ENCODE measurements around the gene BPHL.
"Not testable (repeated sequence)": the region's sequence is repeated elsewhere in the genome, so short reads cannot be mapped to it uniquely, and the experiment has no call there.

BPHL gene

DNA sequence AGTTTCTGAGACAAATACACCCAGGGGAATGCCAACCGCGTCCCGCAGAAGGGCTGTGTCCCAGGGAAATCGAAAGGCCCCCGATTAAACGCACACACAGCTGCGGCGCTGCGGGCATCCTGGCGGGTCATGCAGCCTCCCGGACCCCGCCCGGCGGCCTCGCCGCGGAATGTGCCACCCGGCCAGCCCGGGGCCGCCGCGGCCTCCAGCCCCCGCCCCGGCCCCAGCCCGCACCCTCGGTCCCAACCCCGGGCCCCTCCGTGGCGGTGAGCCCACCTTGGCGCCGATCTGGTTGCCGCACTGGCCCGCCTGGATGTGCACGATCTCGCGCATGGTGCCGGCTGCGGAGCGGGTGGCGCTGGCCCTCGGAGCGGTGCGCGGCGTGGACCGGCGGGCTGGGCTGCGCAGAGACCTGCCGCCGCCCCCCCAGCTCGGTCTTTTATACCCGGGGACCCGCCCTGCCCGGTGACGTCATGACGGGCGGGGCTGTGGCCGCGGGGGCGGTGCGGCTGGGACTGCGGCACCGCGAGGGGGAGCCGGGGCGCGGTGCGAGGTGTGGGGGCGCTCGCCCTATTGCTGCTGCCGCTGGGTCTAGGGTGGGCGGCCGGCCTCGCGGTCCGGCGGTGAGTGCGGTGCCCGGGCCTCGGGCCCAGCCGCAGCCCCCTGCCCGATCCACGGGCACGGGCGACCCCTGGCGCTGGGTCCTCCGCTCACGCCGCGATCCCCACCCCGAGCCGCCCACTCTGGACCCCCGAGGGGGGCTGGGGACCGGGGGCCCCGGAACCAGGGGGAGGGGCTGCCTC, 38.8 kb downstream of the BPHL start, which contains the start of gene TUBB2A:
Gene TUBB2A, minus strand, starts transcription at position 414 of the 803 bp plus-strand sequence. Its CDS starts 81 bp downstream, at position 333.
- DNase-seq: peak; percentile 35 to 83

DNA sequence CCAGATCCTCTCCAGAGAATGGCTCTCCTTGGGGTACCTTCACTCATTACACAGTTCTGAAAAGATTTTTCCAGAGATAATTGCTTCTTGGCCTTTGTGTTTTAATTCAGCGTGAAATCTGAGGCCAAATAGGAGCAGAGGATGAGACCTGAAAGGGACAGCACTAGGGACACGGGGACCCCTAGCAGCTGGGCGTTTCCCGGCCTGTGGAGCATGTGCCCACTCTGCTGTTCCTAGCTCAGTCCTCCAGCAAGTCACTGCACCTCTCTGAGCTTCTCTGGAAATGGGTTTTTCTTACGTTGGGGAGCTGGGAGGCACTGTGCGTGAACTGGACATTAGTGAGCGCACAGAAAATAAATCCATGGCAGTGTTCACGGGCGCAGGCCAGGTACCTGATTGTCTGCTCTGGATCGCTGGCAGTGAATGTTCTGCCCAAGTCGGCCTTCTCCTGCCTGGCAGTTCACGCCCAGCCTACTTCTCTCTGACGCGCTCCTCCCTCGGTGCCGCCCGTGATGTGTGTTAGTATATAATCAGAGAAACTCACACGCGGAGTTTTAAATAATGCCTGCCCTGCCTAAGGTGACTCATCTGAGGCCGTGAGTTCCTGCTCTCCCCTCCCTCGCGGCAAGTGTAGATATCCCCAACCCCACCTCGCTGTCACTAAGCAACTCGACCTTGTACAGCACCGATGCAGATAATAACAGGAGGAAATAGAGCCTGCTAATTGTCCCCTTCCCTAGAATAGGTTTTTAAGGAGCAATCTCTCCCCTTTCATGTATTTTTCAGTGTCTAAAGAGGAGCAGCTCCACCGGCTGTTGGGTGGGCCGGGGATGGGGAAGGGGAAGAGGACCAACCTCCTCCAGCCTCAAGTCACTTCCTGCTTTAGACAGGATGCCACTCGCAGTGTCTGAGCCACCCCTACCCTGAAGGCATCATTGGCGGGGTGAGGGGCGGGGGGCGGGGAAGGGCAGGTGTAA, 41.6 kb downstream of the BPHL start:
- no peak for DNase-seq

DNA sequence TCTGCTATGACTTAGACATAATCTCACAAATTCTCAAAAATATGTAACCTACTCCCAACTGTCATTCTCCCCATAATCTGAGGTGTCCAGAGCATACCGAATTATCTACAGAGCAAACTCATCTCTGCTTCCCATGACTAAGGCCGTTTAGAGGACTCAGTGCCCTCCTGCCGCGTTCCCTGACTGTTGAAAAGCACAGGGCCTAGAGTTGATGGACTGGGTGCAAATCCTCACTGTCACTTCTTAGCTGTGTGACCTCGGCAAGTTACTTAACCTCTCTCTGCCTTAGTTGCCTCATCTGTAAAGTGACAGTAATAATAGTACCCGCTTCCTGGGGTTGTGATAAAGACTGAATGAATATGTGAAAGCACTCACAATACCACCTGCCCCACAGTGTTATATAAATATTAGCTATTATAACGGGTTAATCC, 43.6 kb downstream of the BPHL start:
- no peak for DNase-seq

DNA sequence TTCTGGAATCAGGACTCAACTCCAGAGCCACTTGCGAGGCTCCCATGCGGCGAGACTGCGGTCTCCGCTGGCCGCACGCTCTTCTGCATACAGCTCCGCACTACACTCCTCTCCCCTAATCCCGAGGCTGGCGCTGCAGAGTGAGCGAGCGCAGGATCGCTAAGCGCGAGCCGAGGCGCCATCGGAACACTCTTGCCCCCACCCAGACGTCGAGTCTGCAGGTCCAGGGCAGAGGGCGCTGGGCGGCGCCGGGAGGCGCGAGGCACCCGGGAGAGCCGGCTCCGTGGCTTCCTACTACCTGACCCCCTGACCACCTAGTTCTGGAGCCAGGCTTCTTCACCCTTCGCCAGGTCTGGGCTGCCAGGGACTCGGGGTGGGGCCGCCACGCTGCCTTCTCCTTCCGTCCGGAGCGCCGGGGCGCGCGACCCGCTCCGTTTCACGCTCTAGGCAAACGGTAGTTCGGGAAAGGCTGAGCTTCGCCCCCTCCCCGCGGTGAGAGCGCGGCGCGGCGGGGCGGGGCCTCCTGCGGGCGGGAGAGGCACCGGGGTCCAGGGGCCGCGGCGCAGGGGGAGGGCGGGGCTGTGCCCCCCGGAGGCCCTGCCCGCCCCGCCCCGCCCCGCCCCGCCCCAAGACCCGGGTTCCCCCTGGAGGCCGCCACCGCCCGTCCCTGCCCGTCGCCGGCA, 44.2 kb downstream of the BPHL start:
- peak; percentile 29 to 78 for DNase-seq

DNA sequence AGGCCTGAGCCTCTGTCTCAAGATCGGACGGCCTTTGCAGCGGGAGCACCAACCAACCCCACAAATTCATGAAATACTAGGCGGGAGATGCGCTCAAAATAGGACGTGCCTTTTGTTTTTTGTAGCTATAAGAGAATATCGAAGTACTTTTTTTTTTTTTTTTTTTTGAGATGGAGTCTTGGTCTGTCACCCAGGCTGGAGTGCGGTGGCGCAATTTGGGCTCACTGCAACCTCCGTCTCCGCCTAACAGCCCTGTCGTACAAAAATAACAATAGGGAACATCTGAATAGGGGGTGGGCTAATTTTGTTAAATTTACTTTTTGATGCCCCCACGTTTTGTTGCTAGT, 44.7 kb downstream of the BPHL start:
- DNase-seq: no peak

DNA sequence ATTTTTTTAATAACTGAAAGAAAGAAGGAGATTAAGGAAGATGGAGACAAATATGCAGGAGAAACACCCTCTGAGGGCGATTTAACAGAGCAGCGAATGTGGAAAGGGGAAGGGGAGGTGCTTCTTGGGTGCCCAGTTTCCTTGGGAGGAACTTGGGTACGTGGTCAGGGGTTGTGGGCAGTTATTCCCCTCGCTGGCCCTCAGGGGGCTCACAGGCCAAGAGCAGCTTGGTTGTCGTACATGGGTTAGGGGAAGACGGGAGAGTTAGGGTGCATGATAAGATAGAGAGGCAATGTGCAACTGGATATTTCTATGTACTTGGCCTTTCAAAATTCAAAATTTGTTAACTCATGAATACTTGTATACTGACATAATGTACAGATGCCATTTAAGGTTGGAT, 45.9 kb downstream of the BPHL start:
- DNase-seq: no peak

DNA sequence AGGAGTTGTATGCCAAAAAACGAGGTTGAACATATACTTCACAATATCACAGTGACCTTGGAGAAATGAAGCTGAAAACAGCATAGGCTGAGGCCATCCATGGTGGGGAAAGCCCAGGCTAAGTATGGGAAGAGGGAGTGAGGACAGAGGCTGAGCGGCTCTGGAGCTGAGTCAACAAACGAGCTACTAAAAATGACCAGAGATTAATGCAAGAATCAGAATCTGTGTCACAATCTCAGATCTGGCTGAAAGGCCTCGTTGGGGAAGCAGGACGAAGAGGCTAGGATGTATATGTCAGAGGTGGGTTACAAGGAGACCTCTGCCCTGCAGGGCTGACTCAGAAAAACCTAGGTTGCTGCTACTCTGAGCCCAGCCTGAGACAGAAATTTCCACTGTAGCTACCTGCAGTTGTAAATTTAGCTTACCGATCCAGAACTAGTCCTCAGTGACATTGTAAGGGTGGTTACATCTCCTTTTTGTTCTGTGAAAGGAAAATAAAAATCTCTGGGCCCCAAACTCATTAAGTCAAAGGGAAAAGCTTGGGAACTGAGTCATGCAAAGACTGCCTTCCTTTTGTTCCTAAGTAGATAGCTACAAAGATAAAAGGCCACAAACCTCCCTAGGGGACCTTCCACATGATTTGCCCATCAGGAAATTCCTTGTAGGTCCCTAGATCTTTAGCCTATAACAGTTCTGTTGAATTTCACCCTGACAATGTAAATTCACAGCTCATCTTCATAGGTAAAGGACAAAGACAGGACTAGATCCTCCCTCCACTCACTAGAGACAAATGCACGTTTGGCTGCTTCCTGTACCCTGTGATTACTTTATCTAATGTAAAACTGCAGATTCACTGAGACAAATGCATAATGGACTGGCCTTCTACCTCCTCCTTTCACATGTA, 47.4 kb downstream of the BPHL start:
- DNase-seq: no peak

DNA sequence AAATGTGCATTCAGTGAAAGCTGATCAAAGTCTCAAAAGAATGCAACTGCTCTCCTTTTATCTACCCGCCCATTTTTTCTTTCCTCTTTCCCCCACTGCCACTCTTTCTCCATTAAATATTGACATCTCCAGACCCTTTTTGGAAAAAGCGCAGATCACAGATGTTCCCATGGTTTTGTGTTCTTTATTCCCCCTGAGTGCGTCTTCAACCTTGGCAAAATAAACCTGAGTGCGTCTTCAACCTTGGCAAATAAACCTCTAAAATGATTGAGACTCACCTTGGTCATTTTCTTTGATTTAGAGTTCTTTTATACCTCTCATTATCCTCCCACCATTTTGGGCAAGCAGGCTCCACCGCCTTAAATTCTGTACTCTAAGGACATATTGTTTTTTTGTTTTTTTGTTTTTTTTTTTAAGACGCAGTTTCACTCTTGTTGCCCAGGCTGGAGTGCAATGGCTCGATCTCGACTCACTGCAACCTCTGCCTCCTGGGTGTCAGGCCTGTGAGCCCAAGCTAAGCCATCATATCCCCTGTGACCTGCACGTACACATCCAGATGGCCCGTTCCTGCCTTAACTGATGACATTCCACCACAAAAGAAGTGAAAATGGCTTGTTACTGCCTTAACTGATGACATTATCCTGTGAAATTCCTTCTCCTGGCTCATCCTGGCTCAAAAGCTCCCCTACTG, 48.2 kb downstream of the BPHL start:
- not testable (repeated sequence) for DNase-seq

DNA sequence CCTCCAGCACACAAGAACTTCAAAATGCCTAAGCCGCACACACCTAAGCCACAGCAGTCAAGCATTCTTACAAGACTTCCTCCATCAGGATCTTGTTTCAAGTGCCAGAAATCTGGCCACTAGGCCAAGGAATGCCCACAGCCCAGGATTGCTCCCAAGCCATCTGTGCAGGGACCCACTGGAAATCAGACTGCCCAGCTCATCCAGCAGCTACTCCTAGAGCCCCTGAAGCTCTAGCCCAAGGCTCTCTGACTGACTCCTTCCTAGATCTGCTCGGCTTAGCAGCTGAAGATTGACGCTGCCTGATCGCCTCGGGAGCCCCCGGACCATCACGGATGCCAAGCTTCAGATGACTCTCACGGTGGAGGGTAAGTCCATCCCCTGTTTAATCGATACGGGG, 49.5 kb downstream of the BPHL start:
- DNase-seq: not testable (repeated sequence)

DNA sequence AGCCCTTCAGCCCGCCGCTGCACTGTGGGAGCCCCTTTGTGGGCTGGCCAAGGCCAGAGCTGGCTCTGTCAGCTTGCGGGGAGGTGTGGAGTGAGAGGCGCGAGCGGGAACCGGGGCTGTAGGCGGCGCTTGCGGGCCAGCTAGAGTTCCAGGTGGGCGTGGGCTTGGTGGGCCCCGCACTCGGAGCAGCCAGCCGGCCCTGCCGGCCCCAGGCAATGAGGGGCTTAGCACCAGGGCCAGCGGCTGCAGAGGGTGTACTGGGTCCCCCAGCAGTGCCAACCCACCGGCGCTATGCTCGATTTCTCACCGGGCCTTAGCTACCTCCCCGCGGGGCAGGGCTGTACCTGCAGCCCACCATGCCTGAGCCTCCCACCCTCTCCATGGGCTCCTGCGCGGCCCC, 52.2 kb downstream of the BPHL start:
- not testable (repeated sequence) for DNase-seq

DNA sequence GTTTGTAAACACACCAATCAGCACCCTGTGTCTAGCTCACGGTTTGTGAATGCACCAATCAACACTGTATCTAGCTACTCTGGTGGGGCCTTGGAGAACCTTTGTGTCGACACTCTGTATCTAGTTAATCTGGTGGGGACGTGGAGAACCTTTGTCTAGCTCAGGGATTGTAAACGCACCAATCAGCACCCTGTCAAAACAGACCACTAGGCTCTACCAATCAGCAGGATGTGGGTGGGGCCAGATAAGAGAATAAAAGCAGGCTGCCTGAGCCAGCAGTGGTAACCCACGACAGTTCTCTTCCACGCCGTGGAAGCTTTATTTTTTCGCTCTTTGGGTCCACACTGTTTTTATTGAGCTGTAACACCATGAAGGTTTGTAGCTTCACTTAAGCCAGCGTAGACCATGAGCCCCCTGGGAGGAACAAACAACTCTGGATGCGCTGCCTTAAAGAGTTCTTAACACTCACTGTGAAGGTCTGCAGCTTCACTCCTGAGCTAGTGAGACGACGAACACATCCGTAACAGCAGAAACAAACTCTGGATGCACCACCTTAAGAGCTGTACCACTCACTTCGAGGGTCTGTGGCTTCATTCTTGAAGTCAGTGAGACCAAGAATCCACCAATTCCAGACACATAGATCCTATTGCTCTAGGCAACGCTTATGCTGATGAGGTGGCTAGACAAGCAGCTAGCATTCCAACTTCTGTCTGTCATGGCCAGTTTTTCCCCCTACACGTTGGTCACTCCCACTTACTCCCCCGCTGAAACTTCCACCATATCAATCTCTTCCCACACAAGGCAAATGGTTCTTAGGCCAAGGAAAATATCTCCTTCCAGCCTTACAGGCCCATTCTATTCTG, 53.0 kb downstream of the BPHL start:
- DNase-seq: not testable (repeated sequence)

DNA sequence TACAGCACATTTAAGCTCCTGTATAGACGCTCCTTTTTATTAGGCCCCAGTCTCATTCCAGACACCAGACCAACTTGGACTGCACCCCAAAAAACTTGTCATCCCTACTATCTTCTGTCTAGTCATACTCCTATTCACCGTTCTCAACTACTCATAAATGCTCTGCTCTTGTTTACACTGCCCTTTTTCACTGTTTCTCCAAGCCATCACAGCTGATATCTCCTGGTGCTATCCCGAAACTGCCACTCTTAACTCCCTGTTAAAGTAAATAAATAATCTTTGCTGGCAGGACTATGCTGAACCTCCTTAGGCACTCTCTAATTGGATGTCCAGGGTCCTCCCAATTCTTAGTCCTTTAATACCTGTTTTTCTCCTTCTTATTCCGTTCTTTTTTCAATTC, 54.3 kb downstream of the BPHL start:
- not testable (repeated sequence) for DNase-seq

DNA sequence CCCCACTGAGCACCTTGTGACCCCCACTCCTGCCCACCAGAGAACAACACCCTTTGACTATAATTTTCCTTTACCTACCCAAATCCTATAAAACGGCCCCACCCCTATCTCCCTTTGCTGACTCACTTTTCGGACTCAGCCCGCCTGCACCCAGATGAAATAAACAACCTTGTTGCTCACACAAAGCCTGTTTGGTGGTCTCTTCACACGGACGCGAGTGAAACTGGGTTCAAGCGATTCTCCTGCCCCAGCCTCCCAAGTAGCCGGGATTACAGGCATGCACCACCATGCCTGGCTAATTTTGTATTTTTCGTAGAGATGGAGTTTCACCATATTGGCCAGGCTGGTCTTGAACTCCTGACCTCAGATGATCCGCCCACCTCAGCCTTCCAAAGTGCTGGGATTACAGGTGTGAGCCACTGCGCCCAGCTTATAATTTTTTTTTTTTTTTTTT, 55.2 kb downstream of the BPHL start:
- DNase-seq: not testable (repeated sequence)

DNA sequence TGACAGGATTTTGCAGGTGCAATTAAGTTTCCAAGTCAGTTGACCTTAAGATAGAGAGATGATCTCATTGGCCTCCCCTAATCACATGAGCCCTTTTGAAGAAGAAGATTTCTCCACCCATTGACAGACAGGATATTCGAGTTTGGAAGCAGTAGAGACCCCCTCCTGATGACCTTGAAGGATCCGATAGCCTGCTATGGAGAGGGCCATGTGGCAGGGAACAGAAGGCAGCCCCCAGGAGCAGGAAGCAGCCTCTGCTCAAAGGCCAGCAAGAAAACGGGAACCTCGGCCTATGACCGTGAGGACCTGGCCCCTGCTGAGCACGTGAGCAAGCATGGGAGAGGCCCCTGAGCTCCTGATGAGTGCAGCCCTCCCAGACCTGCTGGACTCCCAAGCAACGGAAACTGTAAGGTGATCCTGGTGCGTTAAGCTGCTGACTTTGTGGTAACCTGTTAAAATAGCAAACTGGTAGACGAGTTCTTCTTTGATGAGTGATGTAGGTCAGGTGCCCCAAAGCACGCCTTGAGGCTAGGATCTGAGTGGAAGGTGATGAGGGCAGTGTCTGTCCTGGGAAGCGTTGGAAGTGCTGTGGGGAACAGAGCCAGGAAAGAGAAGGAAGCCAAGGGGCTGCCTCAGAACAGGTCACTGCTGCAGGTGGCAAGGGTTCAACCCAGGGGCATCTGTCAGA, 57.3 kb downstream of the BPHL start:
- no peak for DNase-seq

DNA sequence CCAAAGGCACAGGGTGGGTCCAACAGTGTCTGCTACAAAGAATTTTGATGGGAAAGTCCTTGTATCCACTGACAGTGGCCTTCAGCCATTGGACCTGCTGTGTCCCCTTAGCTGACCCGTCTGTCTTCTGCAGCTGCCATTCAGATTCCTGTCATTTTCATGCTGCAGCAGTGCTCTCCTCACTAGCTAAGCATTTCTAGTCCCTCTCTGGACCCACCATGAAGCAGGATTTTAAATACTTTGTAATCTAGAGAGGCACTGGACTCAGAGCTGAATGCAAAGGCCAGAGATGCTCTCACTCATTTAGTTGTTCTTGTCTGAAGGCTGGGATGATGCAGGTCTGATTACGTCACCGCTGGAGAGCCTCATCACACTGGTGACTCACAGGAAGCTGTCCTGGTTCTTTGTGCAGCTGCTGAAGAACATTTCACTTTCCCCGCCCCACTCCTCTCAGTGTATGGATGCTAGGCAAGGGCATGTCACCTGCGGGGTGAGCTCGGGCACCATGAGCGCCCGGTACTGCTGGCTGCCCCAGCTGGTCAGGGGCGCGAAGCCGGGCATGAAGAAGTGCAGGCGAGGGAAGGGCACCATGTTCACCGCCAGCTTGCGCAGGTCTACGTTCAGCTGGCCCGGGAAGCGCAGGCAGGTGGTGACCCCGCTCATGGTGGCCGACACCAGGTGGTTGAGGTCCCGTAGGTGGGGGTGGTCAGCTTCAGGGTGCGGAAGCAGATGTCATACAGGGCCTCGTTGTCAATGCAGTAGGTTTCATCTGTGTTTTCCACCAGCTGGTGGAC, 58.2 kb downstream of the BPHL start:
- DNase-seq: no peak

DNA sequence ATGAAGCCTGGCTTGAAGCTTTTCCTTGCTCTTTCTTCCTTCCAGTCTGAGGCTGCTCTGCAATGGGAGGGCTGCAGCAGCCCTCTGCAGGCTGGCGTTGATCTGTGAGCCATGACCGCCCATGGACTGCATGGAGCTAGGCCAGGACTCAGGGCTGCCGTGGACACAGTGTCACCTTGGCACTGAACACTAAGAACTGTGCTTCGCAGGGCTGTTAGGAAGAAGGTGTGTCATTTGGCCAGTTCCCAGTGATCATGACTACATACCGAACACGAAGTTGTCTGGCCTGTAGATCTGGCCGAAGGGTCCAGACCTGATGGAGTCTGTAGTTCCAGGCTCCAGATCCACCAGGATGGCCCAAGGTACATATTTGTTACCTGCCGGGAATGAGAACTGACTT, 60.2 kb downstream of the BPHL start:
- not testable (repeated sequence) for DNase-seq

DNA sequence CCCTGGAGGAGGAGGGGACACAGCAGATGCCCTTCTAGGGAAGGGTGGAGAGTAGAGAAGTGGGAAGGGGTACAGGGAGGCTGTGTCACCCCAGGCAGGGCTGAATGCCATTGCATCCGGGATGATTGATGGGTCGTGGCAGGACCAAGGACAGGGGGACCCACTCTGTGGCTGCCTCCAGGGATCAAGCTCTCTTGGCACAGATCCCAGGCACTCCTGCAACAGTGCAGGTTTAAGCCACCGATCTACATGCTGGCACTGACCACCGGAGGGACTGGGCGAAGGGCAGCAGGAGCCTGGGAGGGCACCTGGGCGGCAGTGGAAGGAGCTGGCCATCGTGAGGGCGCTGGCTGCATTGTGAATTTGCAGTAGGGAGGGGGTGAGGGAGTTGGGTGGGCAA, 61.4 kb downstream of the BPHL start:
- DNase-seq: not testable (repeated sequence)

DNA sequence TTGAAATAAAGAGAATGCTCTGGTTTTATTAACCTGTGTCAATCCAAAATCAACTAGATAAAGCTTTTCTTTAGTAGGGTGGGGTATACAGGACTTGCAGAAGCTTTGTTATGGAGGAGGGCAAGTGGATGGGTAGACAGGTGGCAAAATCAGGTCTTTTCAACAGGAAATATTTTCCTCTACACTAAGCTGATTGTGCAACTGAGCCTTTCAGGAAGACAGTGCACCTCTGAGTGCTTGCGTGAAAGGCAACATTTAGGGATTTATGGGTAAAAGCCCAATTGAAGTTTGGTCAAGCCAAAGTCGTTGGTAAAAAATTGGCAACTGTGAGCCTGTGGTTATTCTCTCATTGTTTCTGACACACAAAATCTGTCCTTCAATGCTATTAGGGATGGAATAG, 62.6 kb downstream of the BPHL start:
- DNase-seq: no peak

DNA sequence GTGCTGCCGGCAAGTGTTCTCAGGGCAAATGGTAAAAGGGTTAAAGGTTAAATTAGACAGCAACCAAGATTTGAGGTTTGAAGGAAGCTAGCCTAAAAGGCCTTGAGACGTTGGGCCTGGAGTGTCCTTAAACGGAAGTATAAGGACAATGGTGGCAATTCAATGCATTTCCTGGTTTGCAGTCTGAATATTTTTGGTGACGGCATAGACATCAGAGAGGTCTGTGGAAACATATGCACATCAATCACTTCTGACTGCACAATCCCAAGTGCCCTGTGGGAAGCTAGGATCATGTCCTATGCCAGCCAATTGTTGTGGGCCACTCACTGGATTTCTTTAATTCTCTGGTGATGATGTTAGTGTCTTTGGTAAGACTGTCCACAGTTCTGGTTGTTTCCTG, 64.6 kb downstream of the BPHL start:
- no peak for DNase-seq

All from NCI-H446 (cell line).